Progenitor cell of endocrine pancreas (in vitro differentiated cells): ENCODE data around the gene CPB2. TPM values are rescaled to one million over a fixed set of nuclear protein-coding genes. Genes with fewer than 3 reads are reported as not detected.

Experiments used
- DNase-seq: peaks from one replicate; pipeline ENCODE4 v3.0.0; 2021; ENCODE audit warnings: low spot score; ENCODE audit not compliant: unreplicated experiment
- H3K27ac Mint-ChIP-seq: 2 replicates; pipeline ENCODE4 v1.8.0; 2021; ENCODE audit warnings: mild to moderate bottlenecking, moderate library complexity, mixed read lengths
- H3K27me3 Mint-ChIP-seq: 2 replicates; pipeline ENCODE4 v1.8.0; 2021; ENCODE audit warnings: mixed read lengths
- H3K36me3 Mint-ChIP-seq: 2 replicates; pipeline ENCODE4 v1.8.0; 2022; ENCODE audit warnings: mixed read lengths; ENCODE audit not compliant: insufficient read depth
- H3K4me1 Mint-ChIP-seq: 2 replicates; pipeline ENCODE4 v1.8.0; 2021; ENCODE audit warnings: low read depth, mixed read lengths
- H3K4me3 Mint-ChIP-seq: 2 replicates; pipeline ENCODE4 v1.8.0; 2021; ENCODE audit warnings: low read depth, mild to moderate bottlenecking, moderate library complexity, mixed read lengths
- H3K9me3 Mint-ChIP-seq: 2 replicates; pipeline ENCODE4 v1.8.0; 2021; ENCODE audit warnings: low read depth, mixed read lengths
- total RNA-seq: library from RNA; stranded (reverse); gene quantifications from 2 replicates; pipeline ENCODE4 v1.2.1, GENCODE V29; 2021
- TF ChIP-seq, protein P1 (sequence below): fragments of 200-600 bp; sonication (generic); IDR thresholded peaks from one replicate; pipeline ENCODE4 v1.5.0; 2021; ENCODE audit warnings: antibody characterized with exemption, mild to moderate bottlenecking; ENCODE audit not compliant: unreplicated experiment

The CPB2 gene
- total RNA-seq, 1 donor from 2014 or later, result not detected

DNA sequence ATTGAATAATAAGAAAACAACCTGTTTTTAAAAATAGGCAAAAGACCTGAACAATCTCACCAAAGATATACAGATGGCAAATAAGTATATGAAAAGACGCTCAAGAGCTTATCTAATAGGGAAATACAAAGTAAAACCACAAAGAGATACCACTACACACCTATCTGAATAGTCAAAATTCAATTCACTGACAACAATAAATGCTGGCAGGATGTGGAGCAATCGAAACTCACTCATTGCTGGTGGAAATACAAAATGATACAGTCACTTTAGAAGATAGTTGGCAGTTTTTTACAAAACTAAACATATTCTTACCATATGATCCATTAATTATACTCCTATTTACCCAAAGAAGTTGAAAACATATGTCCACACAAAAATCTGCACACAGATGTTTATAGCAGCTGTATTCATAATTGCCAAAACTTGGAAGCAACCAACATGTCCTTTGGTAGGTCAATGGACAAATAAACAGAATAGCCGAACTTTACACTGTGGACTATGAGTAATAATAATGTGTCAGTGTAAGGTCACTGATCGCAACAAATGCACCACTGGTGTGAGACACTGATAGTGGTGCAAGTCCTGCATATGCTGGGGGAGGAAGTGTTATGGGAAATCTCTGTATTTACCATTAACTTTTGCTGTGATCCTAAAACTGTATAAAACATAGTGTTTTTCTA, 73.1 kb downstream of the CPB2 start:
- Mint-ChIP-seq H3K9me3 (peaks cover 34% of the 10 kb centered on the region), H3K27me3 (no peaks in the 10 kb centered on the region), H3K36me3 (peaks cover 64% of the 10 kb centered on the region), H3K4me3 (no peak overlapping the region), H3K4me1 (peaks cover 2% of the 10 kb centered on the region), H3K27ac (no peak overlapping the region)
- TF ChIP-seq, protein P1, sequence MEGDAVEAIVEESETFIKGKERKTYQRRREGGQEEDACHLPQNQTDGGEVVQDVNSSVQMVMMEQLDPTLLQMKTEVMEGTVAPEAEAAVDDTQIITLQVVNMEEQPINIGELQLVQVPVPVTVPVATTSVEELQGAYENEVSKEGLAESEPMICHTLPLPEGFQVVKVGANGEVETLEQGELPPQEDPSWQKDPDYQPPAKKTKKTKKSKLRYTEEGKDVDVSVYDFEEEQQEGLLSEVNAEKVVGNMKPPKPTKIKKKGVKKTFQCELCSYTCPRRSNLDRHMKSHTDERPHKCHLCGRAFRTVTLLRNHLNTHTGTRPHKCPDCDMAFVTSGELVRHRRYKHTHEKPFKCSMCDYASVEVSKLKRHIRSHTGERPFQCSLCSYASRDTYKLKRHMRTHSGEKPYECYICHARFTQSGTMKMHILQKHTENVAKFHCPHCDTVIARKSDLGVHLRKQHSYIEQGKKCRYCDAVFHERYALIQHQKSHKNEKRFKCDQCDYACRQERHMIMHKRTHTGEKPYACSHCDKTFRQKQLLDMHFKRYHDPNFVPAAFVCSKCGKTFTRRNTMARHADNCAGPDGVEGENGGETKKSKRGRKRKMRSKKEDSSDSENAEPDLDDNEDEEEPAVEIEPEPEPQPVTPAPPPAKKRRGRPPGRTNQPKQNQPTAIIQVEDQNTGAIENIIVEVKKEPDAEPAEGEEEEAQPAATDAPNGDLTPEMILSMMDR, result no peak
- DNase-seq, result no peak

DNA sequence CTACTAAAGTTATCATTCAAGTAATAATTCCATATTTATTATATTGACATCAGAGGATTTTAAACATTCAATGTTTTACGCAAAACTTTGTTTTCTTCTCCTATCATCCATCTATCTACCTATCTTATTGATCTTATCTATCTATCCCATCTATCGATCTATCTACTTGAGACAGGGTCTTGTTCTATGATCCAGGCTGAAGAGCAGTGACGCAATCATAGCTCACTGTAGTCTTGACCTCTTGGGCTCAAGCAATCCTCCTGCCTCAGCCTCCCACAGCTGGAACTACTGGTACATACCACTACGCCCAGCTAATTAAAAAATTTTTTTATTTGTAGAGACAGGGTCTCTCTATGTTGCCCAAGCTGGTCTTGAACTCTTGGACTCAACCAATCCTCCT, 79.7 kb downstream of the CPB2 start:
- TF ChIP-seq, protein P1, result no peak
- peaks cover 22% of the 10 kb centered on the region for H3K36me3 Mint-ChIP-seq
- H3K4me3 Mint-ChIP-seq, result no peak overlapping the region
- peaks cover 9% of the 10 kb centered on the region for H3K4me1 Mint-ChIP-seq
- peaks cover 8% of the 10 kb centered on the region for H3K9me3 Mint-ChIP-seq
- H3K27ac Mint-ChIP-seq, result no peak overlapping the region
- DNase-seq, result no peak
- no peaks in the 10 kb centered on the region for H3K27me3 Mint-ChIP-seq

DNA sequence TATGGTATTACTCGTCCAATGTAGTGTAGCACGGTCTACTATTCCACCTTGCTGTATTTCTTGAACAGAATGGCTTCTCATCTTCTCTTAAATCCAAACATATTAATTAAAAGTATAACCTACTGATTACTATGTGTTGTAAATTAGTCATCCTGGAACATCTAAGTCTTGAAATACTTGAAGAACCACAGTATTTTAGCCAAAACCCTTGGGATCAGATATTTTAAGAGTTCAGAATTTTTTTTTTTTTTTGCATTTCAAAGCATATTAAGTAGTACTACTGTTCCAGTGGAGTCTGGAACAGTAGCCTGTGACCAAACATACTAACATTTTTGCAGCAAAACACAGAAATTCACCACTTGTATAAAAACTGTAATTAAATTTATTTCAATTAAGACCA, 82.4 kb downstream of the CPB2 start:
- H3K4me3 Mint-ChIP-seq, result no peak overlapping the region
- TF ChIP-seq, protein P1, result no peak
- peaks cover 6% of the 10 kb centered on the region for H3K36me3 Mint-ChIP-seq
- H3K4me1 Mint-ChIP-seq, result peaks cover 7% of the 10 kb centered on the region
- DNase-seq, result no peak
- H3K27me3 Mint-ChIP-seq, result no peaks in the 10 kb centered on the region
- H3K27ac Mint-ChIP-seq, result no peak overlapping the region
- no peaks in the 10 kb centered on the region for H3K9me3 Mint-ChIP-seq

DNA sequence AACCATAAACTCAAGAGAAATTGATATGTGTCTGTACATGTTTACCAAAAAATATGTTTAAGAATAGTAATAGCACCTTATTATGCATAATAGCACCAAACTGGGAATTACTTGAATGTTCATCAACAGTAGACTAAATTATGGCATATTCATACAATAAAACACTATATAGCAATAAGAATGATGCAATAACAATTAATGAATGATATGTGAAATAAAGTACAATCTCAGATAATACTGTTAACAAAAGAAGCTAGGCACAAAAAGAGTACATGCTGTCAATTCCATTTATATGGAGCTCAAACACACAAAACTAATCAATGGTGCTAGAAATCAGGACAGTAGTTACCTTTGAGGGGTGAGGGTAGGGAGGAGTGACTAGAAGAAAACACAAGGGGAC, 88.6 kb downstream of the CPB2 start:
- Mint-ChIP-seq H3K27me3 (no peaks in the 10 kb centered on the region), H3K27ac (peak overlapping the region; percentile 47)

DNA sequence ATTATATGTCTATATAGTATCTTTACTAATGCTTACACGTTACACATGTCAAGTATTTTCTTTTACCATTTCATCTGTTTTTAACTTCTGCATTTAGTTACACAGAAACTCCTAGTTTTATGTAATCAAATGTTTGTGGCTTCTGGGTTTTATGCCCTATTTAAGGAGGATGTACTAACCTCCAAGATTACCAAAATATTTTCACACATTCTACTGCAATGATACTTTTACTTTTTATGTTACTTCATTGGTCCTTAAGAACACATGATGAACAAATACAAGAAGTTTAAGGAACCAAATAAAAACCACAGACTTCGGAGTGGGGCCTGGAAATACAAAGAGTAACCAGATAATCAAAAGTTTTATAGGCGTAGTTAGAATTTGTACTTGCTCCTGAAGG, 89.5 kb downstream of the CPB2 start:
- Mint-ChIP-seq H3K27me3 (no peaks in the 10 kb centered on the region), H3K4me3 (no peak overlapping the region), H3K36me3 (peaks cover 13% of the 10 kb centered on the region), H3K9me3 (no peaks in the 10 kb centered on the region), H3K27ac (no peak overlapping the region), H3K4me1 (no peaks in the 10 kb centered on the region)
- TF ChIP-seq, protein P1, result no peak
- DNase-seq, result no peak

More for the DNA sequence above, 88.6 kb downstream of the CPB2 start:
- DNase-seq, result no peak
- Mint-ChIP-seq H3K9me3 (no peaks in the 10 kb centered on the region), H3K4me1 (no peaks in the 10 kb centered on the region), H3K4me3 (no peak overlapping the region), H3K36me3 (peaks cover 13% of the 10 kb centered on the region)
- TF ChIP-seq, protein P1, result no peak
